C4-2B (cell line): ENCODE measurements around the gene OR9I1.
A peak's percentile ranks its signal among the peaks of the same experiment; 100 is the strongest.

ENCODE experiments used
- H3K27ac ChIP-seq: fragments of 450-650 bp; 2 replicates; pipeline ENCODE4 v1.5.1; 2017
- CTCF ChIP-seq: fragments of 450-650 bp; conservative IDR thresholded peaks from 2 replicates; pipeline ENCODE4 v1.5.1; 2017; ENCODE audit warnings: mild to moderate bottlenecking
- ZFX ChIP-seq: fragments of 450-650 bp; IDR thresholded peaks from 2 replicates; pipeline ENCODE4 v1.6.1; 2017

OR9I1 gene

GRCh38 chr11:58134151-58134550 is 8.8 kb upstream of the OR9I1 start:
- no peak for TF ChIP-seq ZFX
- 0 out of 2 replicates have a peak, but pooled peaks have one; percentile 2 for TF ChIP-seq CTCF

GRCh38 chr11:58133309-58134076 is 8.2 kb upstream of the OR9I1 start:
- H3K27ac ChIP-seq = no peak overlapping the region
- 0 out of 2 replicates have a peak, but pooled peaks have one; percentile 6 for TF ChIP-seq CTCF
- TF ChIP-seq ZFX = no peak

More at GRCh38 chr11:58134151-58134550, 8.8 kb upstream of the OR9I1 start:
- no peak overlapping the region for H3K27ac ChIP-seq

- H3K27ac ChIP-seq = no peak overlapping the region
- TF ChIP-seq CTCF (no peak), ZFX (no peak)
Observed at GRCh38 chr11:58127350-58127749, 2.0 kb upstream of the OR9I1 start.

- H3K27ac ChIP-seq = no peak overlapping the region
- TF ChIP-seq ZFX (no peak), CTCF (no peak)
Observed at GRCh38 chr11:58121096-58121495, 4.2 kb downstream of the OR9I1 start.

DNA sequence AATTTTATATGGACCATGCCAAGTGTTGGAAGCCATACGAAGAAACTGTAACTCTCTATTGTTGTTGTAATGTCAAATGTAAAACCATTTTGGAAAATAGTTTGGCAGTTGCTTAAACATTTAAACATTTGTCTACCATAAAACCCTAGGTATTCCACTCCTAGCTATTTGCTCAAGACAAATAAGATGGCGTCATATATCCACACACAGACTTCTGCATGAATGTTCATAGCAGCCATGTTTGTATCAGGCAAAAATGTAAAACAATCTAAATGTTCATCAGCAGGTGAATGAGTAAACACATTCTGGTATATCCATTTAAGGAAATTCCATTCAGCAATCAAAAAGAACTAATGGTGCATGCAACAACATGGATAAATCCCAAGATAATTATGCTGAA is 27.9 kb downstream of the OR9I1 start:
- no peak for TF ChIP-seq ZFX
- no peak for TF ChIP-seq CTCF
- H3K27ac ChIP-seq = no peak overlapping the region

DNA sequence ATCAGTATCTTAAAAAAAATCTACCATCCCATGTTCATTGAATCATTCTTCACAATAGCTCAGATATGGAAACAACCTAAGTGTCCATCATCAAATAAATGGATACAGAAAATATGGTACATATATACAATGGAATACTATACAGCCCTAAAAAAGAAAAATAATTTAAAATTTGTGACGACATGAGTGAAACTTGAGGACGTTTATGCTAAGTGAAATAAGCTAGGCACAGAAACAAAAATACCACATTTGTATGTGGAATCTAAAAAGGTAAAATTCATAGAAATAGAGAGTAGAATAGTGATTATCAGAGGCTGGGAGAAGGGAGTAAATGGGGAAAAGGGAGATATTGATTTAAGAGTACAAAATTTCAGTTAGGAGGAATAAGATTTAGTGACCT is 38.8 kb downstream of the OR9I1 start:
- H3K27ac ChIP-seq = no peak overlapping the region
- no peak for TF ChIP-seq ZFX
- no peak for TF ChIP-seq CTCF

GRCh38 chr11:58075781-58076180 is 49.5 kb downstream of the OR9I1 start:
- H3K27ac ChIP-seq = no peak overlapping the region

More at GRCh38 chr11:58075781-58076180, 49.5 kb downstream of the OR9I1 start:
- TF ChIP-seq ZFX (no peak), CTCF (no peak)
